IMR-90 (cell line): ENCODE data around the gene ZNF283. TPM values are rescaled to one million over a fixed set of nuclear protein-coding genes. Genes with fewer than 3 reads are reported as not detected.

ENCODE experiments used
- ATAC-seq: fragments of 200-7000 bp; cut with Tn5 transposase; 2 replicates; pipeline ENCODE4 v1.9.1; 2020; ENCODE audit warnings: low read depth, mild to moderate bottlenecking, moderate library complexity
- BruUV-seq: library from RNA; stranded (reverse); fragments of 400-500 nt; replicated peaks from 2 replicates; lab custom pipeline; 2021; lab: Mats Ljungman, UMichigan
- CTCF ChIA-PET: fragments of 300-600 bp; formaldehyde crosslinking; extraction: SDS; loops from one replicate; lab custom pipeline; 2021; ENCODE audit warnings: antibody characterized with exemption; lab: Yijun Ruan, JAX
- POLR2A ChIA-PET: fragments of 300-600 bp; sonication (Branson Sonifier 250); formaldehyde crosslinking; loops from one replicate; lab custom pipeline; 2022; ENCODE audit warnings: antibody characterized with exemption; ENCODE audit not compliant: unreplicated experiment; lab: Charles Lee
- DNase-seq: peaks from one replicate; pipeline ENCODE4 v3.0.0; 2013
- H2AFZ ChIP-seq: replicated peaks from 2 replicates; pipeline ENCODE3; 2013; ENCODE audit warnings: low read length, mild to moderate bottlenecking; ENCODE audit not compliant: poor library complexity
- H2AK5ac ChIP-seq: 2 replicates; pipeline ENCODE4 v1.6.1; 2013; ENCODE audit warnings: low read depth, low read length, inconsistent platforms
- H2AK9ac ChIP-seq: replicated peaks from 2 replicates; pipeline ENCODE3; 2013; ENCODE audit warnings: mild to moderate bottlenecking, low read depth, low read length, moderate library complexity; ENCODE audit not compliant: poor library complexity
- H2BK120ac ChIP-seq: 2 replicates; pipeline ENCODE4 v1.6.1; 2013; ENCODE audit warnings: low read depth, low read length, inconsistent platforms
- H2BK15ac ChIP-seq: 3 replicates; pipeline ENCODE4 v1.6.1; 2013; ENCODE audit warnings: low read depth, low read length, inconsistent platforms
- H2BK20ac ChIP-seq: 2 replicates; pipeline ENCODE4 v1.6.1; 2013; ENCODE audit warnings: low read depth, mild to moderate bottlenecking, inconsistent platforms, low read length, moderate library complexity
- H2BK5ac ChIP-seq: 2 replicates; pipeline ENCODE4 v1.6.1; 2013; ENCODE audit warnings: mild to moderate bottlenecking, low read depth, low read length, inconsistent platforms; ENCODE audit not compliant: poor library complexity, severe bottlenecking
- H3K14ac ChIP-seq: replicated peaks from 2 replicates; pipeline ENCODE4 v1.6.1; 2013; ENCODE audit warnings: low read depth, low read length, inconsistent platforms
- H3K18ac ChIP-seq: 2 replicates; pipeline ENCODE4 v1.6.1; 2013; ENCODE audit warnings: low read depth, low read length, control low read depth
- H3K23ac ChIP-seq: 2 replicates; pipeline ENCODE4 v1.6.1; 2013; ENCODE audit warnings: low read depth, low read length, inconsistent platforms
- H3K27ac ChIP-seq: 2 replicates; pipeline ENCODE4 v1.5.1; 2013; ENCODE audit warnings: mild to moderate bottlenecking, control low read depth, low read length; ENCODE audit not compliant: insufficient read depth
- H3K27me3 ChIP-seq: 2 replicates; pipeline ENCODE4 v1.6.1; 2013; ENCODE audit warnings: low read length; ENCODE audit not compliant: control insufficient read depth, insufficient read depth
- H3K36me3 ChIP-seq: 2 replicates; pipeline ENCODE4 v1.6.1; 2013; ENCODE audit warnings: low read length, mixed read lengths; ENCODE audit not compliant: control insufficient read depth, insufficient read depth
- H3K4ac ChIP-seq: 2 replicates; pipeline ENCODE4 v1.6.1; 2013; ENCODE audit warnings: low read depth, low read length, inconsistent platforms
- H3K4me1 ChIP-seq: 2 replicates; pipeline ENCODE4 v1.6.1; 2013; ENCODE audit warnings: low read length, mixed read lengths; ENCODE audit not compliant: control insufficient read depth, insufficient read depth
- H3K4me2 ChIP-seq: 2 replicates; pipeline ENCODE4 v1.6.1; 2013; ENCODE audit warnings: low read depth, mild to moderate bottlenecking, control low read depth, low read length, moderate library complexity
- H3K4me3 ChIP-seq: 2 replicates; pipeline ENCODE4 v1.5.1; 2013; ENCODE audit warnings: low read depth, mild to moderate bottlenecking, control low read depth, low read length, moderate library complexity; ENCODE audit not compliant: insufficient read depth
- H3K56ac ChIP-seq: 2 replicates; pipeline ENCODE4 v1.6.1; 2013; ENCODE audit warnings: low read length, inconsistent platforms; ENCODE audit not compliant: insufficient read depth; ENCODE audit errors: extremely low read depth
- H3K79me1 ChIP-seq, 2 experiments: 2 replicates each; pipeline ENCODE4 v1.6.1; 2013; ENCODE audit warnings: low read length in 2 of 2, inconsistent platforms in 1 of 2, low read depth in 1 of 2
- H3K9ac ChIP-seq: 2 replicates; pipeline ENCODE4 v1.6.1; 2013; ENCODE audit warnings: low read depth, low read length, control low read depth
- H3K9me1 ChIP-seq: 2 replicates; pipeline ENCODE4 v1.6.1; 2013; ENCODE audit warnings: low read length, inconsistent platforms; ENCODE audit not compliant: insufficient read depth
- H3K9me3 ChIP-seq: 2 replicates; pipeline ENCODE4 v1.6.1; 2013; ENCODE audit warnings: low read length; ENCODE audit not compliant: control insufficient read depth, insufficient read depth
- H4K20me1 ChIP-seq: 2 replicates; pipeline ENCODE4 v1.6.1; 2013; ENCODE audit warnings: low read length, inconsistent platforms; ENCODE audit not compliant: insufficient read depth
- H4K5ac ChIP-seq: 2 replicates; pipeline ENCODE4 v1.6.1; 2013; ENCODE audit warnings: mild to moderate bottlenecking, low read depth, low read length, control low read depth
- H4K8ac ChIP-seq, 2 experiments: 2 replicates each; pipeline ENCODE4 v1.6.1; 2013; ENCODE audit warnings: low read depth in 2 of 2, low read length in 2 of 2, control low read depth in 1 of 2, inconsistent platforms in 1 of 2
- H4K91ac ChIP-seq: 2 replicates; pipeline ENCODE4 v1.6.1; 2013; ENCODE audit warnings: low read depth, low read length, inconsistent platforms; ENCODE audit not compliant: insufficient read depth
- CHD1 ChIP-seq: IDR thresholded peaks from 2 replicates; pipeline ENCODE4 v1.6.1; 2012; ENCODE audit warnings: low read depth, low read length, improper control_type of control experiment
- CTCF ChIP-seq: conservative IDR thresholded peaks from 2 replicates; pipeline ENCODE4 v1.5.1; 2012; ENCODE audit warnings: mild to moderate bottlenecking, low read depth, low read length, improper control_type of control experiment
- ELK1 ChIP-seq: fragments of 150-350 bp; IDR thresholded peaks from 2 replicates; pipeline ENCODE4 v1.6.1; 2016; ENCODE audit warnings: low read depth, mild to moderate bottlenecking, low read length, moderate library complexity, borderline replicate concordance
- FOS ChIP-seq: fragments of 150-350 bp; IDR thresholded peaks from 2 replicates; pipeline ENCODE4 v1.6.1; 2016; ENCODE audit warnings: low read depth, low read length
- MAFK ChIP-seq: IDR thresholded peaks from 2 replicates; pipeline ENCODE4 v1.6.1; 2012; ENCODE audit warnings: low read depth, low read length, improper control_type of control experiment
- MAZ ChIP-seq: IDR thresholded peaks from 2 replicates; pipeline ENCODE4 v1.6.1; 2012; ENCODE audit warnings: low read depth, mild to moderate bottlenecking, low read length, improper control_type of control experiment, moderate library complexity, borderline replicate concordance
- MXI1 ChIP-seq: IDR thresholded peaks from 2 replicates; pipeline ENCODE4 v1.6.1; 2012; ENCODE audit warnings: low read depth, mild to moderate bottlenecking, low read length, moderate library complexity, borderline replicate concordance
- RAD21 ChIP-seq: IDR thresholded peaks from 2 replicates; pipeline ENCODE4 v1.6.1; 2012; ENCODE audit warnings: low read length, improper control_type of control experiment
- RFX5 ChIP-seq: IDR thresholded peaks from 2 replicates; pipeline ENCODE4 v1.8.0; 2012; ENCODE audit warnings: low read depth, mild to moderate bottlenecking, low read length, moderate library complexity
- WGBS, 2 experiments: methylation state at CpG; one replicate each; pipeline versions ENCODE4 v1.1.5 to v1.1.7; 2013; ENCODE audit warnings: missing lambda C conversion rate in 2 of 2; ENCODE audit not compliant: insufficient read length in 1 of 2; ENCODE audit errors: extremely low coverage in 2 of 2; 5-methylcytosine and 5-hydroxymethylcytosine counted together
- dilution Hi-C: fragments of 300-500 bp; cut with HindIII; formaldehyde crosslinking; loops from one replicate; pipeline ENCODE4 v1.14.3; 2018; ENCODE audit warnings: low sequenced_read_pairs; ENCODE audit not compliant: unreplicated experiment
- in situ Hi-C: fragments of 300-500 bp; cut with MboI; formaldehyde crosslinking; loops from 3 replicates; pipeline ENCODE4 v1.14.3; 2019; ENCODE audit warnings: low sequenced_read_pairs, inconsistent platforms, mixed read lengths
- intact Hi-C: fragments of 100-400 bp; cut with micrococcal nuclease; formaldehyde crosslinking; loops from 2 replicates; pipeline ENCODE4 v1.10.0; 2022
- polyA plus RNA-seq, 3 experiments: library from polyadenylated mRNA; depleted of rRNA; stranded (reverse); fragments of >200 nt; gene quantifications; 2 replicates each; pipeline ENCODE4 v1.2.3, GENCODE V29; 2012; ENCODE audit warnings: low replicate concordance in 1 of 3
- total RNA-seq: library from RNA; depleted of rRNA; stranded (reverse); fragments of >200 nt; gene quantifications from 2 replicates; pipeline ENCODE4 v1.2.3, GENCODE V29; 2012
- TF ChIP-seq, protein P1 (sequence below): fragments of 150-350 bp; IDR thresholded peaks from 2 replicates; pipeline ENCODE4 v1.6.1; 2017; ENCODE audit warnings: mild to moderate bottlenecking, antibody characterized with exemption, low read length, low read depth

Gene ZNF283
- total and polyA plus RNA-seq, 2 of the 4 experiments (the other 2 are of a cell fraction) = 2.1 to 5.0 TPM

GRCh38 chr19:43814663-43815352 is 12.3 kb upstream of the ZNF283 start:
- Histone ChIP-seq H4K20me1 (no peaks in the 10 kb centered on the region), H3K9me3 (no peaks in the 10 kb centered on the region), H2AK5ac (no peak overlapping the region), H3K4me2 (no peak overlapping the region), H2AFZ (no peak overlapping the region), H2BK120ac (no peak overlapping the region), H3K4ac (no peak overlapping the region), H2BK20ac (no peak overlapping the region), H3K9ac (no peak overlapping the region), H3K27me3 (peaks cover 8% of the 10 kb centered on the region), H2BK5ac (no peak overlapping the region), H3K18ac (no peak overlapping the region), H3K27ac (no peak overlapping the region), H3K56ac (no peak overlapping the region), H2AK9ac (no peak overlapping the region), H3K23ac (no peak overlapping the region), H4K5ac (no peak overlapping the region), H2BK15ac (no peak overlapping the region), H3K14ac (no peak overlapping the region), H4K8ac (no peak overlapping the region), H3K4me3 (no peak overlapping the region), H3K79me1 (no peaks in the 10 kb centered on the region), H3K4me1 (no peaks in the 10 kb centered on the region), H4K91ac (no peak overlapping the region), H3K9me1 (no peaks in the 10 kb centered on the region), H3K36me3 (no peaks in the 10 kb centered on the region)
- ATAC-seq (no peak), DNase-seq (no peak)
- CTCF ChIA-PET = no interaction called here
- POLR2A ChIA-PET = no interaction called here
- BruUV-seq = no TSS peak
- in situ Hi-C loops = no loop called here
- WGBS, 2 experiments = 94% methylated on average over 3 of the region's 5 CpGs; no CpG with 5 or more reads in 1 of the 2 experiments
- TF ChIP-seq RFX5 = no peak
- TF ChIP-seq ELK1 = no peak
- TF ChIP-seq FOS = no peak
- TF ChIP-seq, protein P1, sequence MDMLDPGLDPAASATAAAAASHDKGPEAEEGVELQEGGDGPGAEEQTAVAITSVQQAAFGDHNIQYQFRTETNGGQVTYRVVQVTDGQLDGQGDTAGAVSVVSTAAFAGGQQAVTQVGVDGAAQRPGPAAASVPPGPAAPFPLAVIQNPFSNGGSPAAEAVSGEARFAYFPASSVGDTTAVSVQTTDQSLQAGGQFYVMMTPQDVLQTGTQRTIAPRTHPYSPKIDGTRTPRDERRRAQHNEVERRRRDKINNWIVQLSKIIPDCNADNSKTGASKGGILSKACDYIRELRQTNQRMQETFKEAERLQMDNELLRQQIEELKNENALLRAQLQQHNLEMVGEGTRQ = no peak
- TF ChIP-seq CTCF = no peak
- TF ChIP-seq MXI1 = no peak
- no peak for TF ChIP-seq MAFK
- TF ChIP-seq RAD21 = no peak
- TF ChIP-seq MAZ = no peak
- no peak for TF ChIP-seq CHD1
- dilution Hi-C loops = no loop called here
- intact Hi-C loops = loop anchor here (5.0 kb wide), 1 partner anchor 528 kb away; no protein-coding TSS in a partner anchor
